ENCODE results near the gene OR52N5.
A peak's percentile ranks its signal among the peaks of the same experiment; 100 is the strongest.

Gene OR52N5

DNA sequence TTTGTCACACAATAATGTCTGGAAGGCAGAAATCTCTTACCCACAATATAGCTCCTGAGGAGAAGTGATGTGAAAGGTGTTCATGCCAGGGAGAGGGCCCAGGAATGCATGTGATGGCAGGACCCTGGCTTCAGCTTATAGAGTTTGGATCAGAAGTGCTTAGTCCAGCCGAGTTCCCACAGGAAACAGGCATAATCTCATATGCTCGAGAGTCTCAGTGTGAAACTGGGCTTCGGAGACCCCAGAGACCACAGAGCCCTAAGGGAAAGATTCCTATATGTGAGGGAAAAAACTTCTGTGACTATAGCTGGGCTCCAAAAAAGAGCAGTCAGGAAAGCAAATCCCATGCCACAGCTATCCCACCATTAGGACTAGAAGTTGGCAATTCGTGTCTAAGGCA is at the start of gene OR52N5:
TSS of gene OR52N5 (minus strand) at position 101 of the 400 bp plus-strand sequence. CDS start 4,721 bp downstream, outside the sequence.
- FAIRE-seq (no peak), DNase-seq (ENCODE audit: low spot score) (no peak)

DNA sequence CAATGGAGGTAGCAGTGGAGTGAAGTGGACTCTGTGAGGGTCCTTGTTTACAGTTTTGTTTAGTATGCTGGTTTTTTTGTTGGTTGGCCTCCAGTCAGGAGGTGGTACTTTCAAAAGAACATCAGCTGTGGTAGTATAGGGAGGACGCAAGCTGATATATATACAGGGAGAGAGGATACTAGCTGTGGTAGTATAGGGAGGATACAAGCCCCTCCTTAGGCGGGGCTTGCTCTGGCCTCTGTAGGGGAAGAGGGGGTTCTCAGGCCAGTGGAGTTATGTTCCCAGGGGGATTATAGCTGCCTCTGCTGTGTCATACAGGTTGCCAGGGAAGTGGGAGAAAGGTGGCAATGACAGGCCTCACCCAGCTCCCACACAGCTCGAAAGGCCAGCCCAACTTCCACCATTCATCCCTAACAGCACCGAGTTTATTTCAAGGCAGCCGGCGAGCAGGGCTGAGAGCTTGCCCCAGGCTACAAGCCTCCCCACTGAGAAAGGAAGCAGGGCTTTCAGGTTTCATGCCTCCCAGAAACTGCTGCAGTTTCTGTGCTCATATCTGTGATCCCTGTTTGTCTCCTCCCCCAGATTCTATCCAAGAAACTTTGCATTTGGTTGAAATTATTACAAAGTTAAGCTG is 48.2 kb upstream of the OR52N5 start:
- DNase-seq (ENCODE audit: low spot score) (no peak), FAIRE-seq (no peak)

DNA sequence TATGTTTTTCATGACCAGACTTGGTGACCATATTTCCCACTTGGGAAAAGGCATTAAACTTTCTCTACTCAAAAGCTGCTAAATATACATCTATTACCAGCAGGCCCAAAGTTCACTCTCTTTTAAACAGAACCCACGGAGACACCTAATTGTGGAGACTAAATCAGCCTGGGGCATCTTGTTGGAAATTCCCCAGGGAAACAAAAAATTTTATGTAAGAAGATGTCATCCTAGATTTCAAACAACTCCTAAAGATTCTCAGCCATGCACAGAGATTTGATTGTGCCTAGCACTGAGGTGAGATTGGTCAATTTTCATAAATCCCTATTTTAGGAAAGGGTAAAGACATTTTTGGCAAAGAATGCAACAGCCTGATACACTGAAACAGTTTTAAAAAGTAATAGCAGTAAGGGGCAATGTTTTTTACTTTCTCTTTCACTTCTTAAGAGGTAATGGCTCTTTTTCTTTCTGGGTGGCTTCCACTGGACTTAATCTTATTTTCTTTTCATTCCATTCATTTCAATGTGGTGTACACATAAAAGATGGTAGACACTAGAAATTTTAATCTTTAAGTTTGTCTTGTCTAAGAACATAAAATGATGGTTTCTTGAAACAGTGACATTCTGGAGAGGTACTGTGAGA is 35.2 kb upstream of the OR52N5 start:
- DNase-seq (ENCODE audit: low spot score): no peak
- no peak for FAIRE-seq

DNA sequence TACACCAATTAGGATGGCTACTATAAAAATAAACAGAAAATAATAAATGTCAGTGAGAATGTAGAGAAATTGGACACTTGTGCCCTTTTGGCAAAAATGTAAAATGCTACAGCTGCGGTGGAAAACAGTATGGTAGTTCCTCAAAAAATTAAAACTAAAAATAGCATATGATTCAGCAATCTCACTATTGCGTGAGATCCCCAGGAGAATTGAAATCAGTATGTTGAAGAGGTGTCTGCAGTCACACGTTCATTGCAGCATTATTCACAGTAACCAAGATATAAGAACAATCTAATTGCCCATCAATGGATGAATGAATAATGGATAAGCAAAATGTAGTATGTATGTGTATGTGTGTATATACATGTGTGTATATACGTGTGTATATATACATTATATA is 32.4 kb upstream of the OR52N5 start:
- no peak for FAIRE-seq
- no peak for DNase-seq (ENCODE audit: low spot score)

DNA sequence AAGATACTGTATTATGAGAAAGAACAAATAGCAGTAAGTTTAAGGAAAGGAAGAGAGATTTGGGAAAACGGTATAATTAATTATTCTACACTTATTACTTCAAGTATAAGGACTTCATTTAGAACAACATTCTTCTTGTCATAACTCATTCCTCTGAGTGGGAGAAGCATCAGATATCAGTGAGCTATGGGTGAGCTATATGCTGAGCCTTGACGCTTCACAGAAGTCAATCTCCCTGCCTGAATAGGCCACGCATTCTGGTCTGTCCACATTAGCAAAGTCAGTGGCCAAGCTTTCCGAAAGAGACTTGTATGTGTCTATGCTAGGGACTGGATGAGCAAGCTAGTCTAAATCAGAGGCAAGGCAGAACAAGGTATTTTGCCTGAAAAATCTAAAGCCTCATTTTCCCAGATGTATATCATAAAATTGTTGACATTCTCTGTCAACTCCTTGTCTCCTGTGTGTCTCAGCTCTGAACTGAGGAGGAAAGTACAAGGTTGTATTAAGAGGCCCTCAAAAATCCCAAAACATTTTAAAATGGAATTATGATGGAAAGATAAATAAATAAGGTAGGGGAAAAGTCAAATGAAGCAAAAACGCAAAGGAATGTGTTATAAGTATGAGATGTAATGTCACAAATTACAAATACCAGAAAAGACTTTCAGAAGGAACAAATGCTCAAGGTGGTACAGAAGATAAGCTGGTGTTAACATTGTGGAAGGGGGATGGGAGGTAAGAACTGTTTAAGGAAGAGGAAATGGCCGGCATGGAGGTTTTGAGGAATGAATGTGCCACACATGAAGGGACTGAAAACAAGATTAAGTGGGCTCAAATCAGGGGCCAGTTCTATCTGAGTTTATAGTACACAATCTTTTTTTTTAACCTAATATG is 27.0 kb upstream of the OR52N5 start:
- FAIRE-seq: no peak

DNA sequence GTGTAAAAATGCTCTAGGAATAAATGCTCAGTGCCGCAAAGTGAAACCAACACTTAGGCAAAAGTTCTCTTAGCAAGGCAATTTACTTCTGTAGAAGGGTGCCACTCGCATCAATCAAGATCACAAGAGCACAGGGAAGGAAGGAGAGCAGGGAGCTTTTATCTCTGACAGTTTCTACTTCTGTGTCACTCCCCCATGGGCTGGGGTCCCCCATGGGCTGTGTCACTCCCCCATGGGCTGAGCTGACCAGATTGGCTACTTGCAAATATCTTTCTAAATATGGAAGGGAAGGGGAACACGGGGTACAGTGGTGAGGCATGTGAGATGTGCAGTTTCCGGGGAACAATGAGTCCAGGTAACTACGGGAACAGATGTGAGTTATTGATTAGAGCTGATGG is 26.0 kb upstream of the OR52N5 start:
- no peak for FAIRE-seq

More for the DNA sequence above, 27.0 kb upstream of the OR52N5 start:
- no peak for DNase-seq (ENCODE audit: low spot score)

DNA sequence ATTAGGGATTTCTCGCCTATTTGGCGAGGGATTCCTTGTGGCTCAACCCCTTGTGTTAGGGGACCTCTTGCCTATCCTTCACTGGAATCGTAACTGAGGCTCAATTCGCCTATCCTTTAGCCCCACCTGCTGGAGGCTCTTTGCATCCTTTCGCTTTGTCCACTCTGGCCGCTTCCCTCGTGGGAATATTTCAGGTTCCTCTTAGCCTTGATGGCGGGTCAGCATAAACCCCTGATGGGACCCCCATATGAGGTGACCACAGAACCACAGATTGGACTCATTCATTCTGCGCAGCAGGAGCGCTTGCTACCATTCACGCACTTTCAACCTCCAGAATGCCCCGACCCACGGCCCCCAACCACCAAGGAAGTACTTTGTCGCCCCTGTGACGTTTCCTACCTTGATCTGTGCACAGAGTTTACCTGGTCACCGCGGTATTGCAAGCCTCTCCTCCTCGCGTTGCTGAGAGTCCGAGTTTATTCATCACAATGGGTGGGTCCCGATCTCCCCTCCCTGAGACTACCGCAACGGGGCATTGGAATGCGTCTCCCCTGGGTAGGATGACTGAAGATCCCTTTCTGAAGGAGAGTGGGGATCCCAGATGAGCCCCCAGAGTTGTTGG is 25.5 kb upstream of the OR52N5 start, which contains the start of gene OR52N2:
TSS of gene OR52N2 (plus strand) at position 425 of the 622 bp plus-strand sequence. CDS start 11,412 bp downstream, outside the sequence.
- FAIRE-seq (no peak), DNase-seq (ENCODE audit: low spot score) (peak; percentile 65)

More for the DNA sequence above, 26.0 kb upstream of the OR52N5 start:
- DNase-seq (ENCODE audit: low spot score): no peak

DNA sequence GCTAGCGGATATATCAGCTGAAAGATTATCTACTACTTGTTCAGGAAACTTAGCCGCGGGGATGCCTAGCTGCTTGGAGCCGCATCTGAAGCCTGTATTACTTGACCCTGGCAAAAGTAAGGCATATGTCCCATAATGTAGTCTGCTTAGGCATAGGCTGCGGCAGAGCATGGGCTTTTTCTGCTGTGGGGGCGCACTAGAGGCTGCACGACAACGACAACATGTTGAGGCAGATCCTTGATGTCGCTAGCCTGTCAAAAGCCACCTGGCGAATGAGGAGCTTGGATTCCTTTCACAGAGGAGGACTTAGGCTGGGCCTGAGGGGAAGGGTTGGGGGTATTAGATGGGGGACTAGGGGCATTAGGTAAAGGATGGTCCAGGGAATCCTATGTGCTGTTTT is 24.4 kb upstream of the OR52N5 start:
- peak; percentile 9 for DNase-seq (ENCODE audit: low spot score)
- FAIRE-seq: no peak

DNA sequence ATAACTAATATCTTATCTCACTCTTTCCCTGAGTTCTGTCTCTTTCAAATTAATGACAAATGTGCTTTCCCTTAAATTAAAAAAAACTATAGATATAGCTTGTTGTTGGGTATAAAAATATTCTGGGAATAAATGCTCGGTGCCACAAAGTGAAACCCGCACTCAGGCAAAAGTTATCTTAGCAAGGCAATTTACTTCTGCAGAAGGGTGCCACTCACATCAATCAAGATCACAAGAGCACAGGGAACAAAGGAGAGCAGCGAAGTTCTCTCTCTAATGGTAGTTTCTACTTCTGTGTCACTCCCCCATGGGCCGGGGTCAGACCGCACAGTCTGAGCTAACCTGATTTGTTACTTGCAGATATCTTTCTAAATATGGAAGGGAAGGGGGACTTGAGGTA is 20.8 kb upstream of the OR52N5 start:
- DNase-seq (ENCODE audit: low spot score): no peak
- no peak for FAIRE-seq

DNA sequence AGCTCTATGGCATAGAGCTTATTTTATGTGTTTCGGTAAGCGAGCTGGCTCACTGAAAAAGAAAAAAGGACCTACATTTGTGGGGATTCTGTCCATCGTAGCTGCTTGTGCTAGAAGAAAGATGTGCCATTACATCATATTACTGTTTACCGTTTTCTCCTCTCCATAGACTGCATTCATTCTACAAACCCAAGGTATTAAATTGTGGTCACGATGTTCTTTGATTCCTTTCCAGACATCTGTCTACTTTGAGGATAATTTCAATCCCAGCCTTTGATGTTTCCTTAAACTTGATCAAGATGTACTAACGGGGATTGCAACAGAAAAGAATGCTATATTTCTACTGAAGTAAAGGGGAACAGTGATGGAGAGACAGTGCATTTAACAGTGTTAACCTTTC is 13.4 kb upstream of the OR52N5 start:
- FAIRE-seq (no peak), DNase-seq (ENCODE audit: low spot score) (no peak)

DNA sequence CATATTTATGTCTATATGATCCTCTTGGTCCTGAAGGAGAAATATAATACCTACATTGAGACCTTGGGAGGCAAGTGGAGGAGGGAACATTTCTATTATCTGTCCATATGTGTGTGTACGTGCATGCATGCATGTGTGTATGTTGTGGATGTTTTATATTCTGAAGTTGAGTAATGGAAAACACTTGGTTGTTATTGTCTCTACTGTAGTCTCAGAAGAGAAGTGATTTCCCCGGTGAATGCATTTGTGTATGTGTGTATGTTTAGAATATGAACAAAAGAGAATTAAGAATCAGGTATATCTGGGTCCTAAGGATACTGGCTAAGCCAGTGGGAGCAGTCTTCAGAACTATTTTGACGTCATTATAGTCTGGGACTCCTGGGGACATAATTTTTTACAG is 8.0 kb upstream of the OR52N5 start, which contains the start of gene OR52N1:
TSS of gene OR52N1 (minus strand) at position 101 of the 400 bp plus-strand sequence. CDS start 2,449 bp downstream, outside the sequence.
- FAIRE-seq: no peak
- no peak for DNase-seq (ENCODE audit: low spot score)

DNA sequence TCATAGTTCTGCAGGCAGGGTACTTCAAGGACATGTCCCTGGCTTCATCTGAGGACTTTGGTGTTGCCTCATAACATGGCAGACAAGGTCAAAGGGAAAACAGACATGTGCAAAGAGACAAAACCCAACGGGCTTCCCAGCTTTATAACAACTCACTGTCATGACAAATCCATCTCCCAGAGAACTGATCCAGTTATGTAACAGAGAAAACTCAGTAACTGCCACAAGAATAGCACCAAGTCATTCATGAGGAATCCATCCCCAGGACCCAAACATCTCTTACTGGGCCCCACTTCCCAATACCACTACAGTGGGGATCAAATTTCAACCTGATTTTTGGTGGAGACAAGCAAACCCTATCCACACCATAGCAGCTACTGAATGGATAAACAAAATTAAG is 16.1 kb downstream of the OR52N5 start:
- no peak for FAIRE-seq

DNA sequence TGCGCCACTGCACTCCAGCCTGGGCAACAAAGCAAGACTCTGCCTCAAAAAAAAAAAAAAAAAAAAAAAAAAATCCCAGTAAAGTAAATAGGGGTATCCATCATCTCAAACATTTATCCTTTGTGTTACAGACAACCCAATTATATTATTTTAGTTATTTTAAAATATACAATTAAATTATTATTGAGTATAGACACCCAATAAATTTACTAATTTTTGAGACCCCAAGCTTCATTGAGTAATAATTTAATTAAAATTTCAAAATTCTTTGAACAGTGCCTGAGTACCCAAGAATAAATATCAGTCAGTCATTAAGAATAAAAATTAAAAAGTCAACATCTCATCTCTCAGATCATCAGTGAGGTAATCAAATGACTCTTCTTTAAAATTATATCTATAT is 29.2 kb downstream of the OR52N5 start, which contains the start of gene OR52N4:
TSS of gene OR52N4 (plus strand) at position 301 of the 400 bp plus-strand sequence. CDS start 498 bp downstream, outside the sequence.
- no peak for DNase-seq (ENCODE audit: low spot score)
- FAIRE-seq: no peak

More for the DNA sequence above, 16.1 kb downstream of the OR52N5 start:
- DNase-seq (ENCODE audit: low spot score): peak; percentile 8

DNA sequence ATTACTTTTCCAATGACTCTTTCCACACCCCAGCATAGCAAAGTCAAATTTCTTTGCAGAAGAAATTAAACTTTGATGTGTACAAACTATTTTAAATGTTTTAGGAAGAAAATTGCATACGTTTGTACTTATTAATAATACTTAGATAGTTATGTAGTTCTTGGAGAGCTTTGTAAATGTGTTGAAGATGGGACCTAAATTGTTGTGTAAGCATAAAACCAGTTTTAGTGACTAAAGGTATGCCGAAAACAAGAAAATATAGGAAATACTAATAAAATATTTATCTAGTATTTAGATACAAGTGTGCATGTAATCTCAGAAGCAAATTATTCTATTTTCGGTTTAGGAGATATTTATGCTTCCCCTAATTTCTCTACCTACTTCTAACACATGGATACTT is 33.3 kb downstream of the OR52N5 start:
- DNase-seq (ENCODE audit: low spot score) (no peak), FAIRE-seq (no peak)

DNA sequence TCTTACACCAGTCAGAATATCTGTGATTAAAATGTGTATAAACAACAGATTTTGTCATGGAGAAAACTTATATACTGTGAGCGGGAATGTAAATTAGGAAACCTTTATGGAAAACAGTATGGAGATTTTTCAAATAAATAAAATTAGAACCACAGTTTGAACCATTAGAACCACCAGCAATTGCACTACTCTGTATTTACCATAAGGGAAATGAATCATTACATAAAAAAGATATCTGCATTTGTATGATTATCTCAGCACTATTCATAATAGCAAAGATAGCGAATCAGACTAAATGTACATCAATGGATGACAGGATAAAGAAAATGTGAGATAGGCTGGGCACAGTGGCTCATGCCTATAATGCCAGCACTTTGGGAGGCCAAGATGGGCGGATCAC is 36.5 kb downstream of the OR52N5 start:
- DNase-seq (ENCODE audit: low spot score) (no peak), FAIRE-seq (no peak)

DNA sequence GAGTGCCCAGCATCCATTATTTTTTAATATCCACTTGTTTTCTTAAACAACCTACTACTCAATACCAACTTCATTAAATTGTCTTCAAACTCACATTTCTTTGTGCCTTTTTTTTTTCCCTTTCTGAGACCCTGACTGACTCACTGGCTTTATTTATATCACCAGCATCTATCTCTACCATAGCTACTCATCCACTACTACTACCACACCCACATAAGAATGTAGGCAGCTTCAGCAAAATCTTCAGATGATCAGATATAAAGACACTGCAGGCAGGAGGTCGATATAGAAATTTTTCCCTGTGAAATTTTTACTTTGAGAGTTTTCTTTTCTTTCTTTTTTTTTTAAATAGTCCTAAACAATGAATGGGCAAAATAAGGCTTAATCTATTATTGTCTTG is 44.7 kb downstream of the OR52N5 start:
- DNase-seq (ENCODE audit: low spot score) (no peak), FAIRE-seq (no peak)

DNA sequence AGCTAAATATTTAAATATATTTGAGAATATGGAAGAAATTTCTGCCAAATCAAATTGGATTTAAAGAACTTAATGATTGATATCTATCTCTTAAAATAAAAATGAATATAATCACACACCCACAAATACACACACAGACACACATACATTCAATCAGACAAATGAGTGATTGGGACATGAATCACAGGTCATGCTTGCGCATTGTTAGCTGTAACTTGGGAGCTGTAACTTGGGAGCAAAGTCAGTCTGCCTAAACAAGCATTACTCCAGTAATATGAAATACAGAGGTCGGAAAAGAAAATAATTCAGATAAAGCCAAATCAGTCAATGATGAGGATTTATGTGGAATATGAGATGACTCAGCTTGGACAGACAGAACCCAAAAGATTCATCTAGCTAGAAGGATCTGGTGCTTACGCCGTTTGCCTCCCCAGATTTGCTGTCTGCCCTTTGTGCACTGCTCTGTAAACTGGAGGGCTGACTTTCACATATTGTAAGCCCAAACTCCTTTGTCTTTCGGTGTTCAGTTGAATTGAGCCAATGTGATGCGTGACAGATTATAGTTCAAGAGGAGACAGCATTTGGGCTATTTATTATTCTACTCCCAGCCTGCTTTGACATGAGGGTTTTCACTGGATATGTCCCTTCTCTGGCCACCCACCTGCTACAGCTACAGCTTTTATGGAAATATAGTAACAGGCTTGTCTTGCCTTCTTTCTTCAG is 45.3 kb downstream of the OR52N5 start:
- no peak for FAIRE-seq

DNA sequence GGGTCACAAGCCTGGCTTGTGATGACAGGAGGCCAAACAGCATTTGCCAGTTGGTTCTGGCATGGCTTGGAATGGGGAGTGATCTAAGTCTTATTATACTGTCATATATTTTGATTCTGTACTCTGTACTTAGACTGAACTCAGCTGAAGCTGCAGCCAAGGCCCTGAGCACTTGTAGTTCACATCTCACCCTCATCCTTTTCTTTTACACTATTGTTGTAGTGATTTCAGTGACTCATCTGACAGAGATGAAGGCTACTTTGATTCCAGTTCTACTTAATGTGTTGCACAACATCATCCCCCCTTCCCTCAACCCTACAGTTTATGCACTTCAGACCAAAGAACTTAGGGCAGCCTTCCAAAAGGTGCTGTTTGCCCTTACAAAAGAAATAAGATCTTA is 46.1 kb downstream of the OR52N5 start:
- DNase-seq (ENCODE audit: low spot score): peak; percentile 49
- peak; percentile 70 for FAIRE-seq

More for the DNA sequence above, 45.3 kb downstream of the OR52N5 start:
- DNase-seq (ENCODE audit: low spot score): no peak

DNA sequence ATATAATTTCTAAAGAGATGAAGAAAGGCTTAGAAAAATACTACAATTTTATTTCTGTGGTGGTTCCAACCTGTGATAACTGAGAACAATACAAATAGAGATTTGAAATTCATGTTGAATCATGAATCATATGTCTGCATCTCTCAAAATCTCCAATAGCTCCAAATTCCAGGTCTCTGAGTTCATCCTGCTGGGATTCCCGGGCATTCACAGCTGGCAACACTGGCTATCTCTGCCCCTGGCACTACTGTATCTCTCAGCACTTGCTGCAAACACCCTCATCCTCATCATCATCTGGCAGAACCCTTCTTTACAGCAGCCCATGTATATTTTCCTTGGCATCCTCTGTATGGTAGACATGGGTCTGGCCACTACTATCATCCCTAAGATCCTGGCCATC is 46.8 kb downstream of the OR52N5 start, which contains the start of gene OR56B1:
TSS of gene OR56B1 (plus strand) at position 53 of the 400 bp plus-strand sequence. CDS start at position 122, 69 bp downstream.
- FAIRE-seq: no peak

DNA sequence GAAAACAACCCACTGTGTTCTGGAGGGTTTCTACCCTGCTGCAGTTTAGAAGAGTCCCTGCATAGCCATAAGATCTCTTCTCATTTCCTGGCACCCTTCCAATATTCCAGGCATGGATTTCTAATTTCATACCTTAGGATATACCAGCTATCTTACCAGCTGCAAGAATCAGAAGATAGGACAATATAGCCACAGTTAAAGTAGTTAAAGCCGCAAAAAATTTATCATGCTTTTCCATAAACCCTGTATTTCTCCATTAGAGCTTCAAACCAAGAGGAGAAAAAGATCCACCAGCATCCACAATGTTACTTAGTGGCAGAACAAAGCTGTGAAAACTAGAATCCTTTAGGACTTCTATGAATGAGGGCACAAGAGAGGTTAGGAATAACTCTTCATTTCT is 55.5 kb downstream of the OR52N5 start:
- FAIRE-seq (no peak), DNase-seq (ENCODE audit: low spot score) (no peak)

More for the DNA sequence above, 46.8 kb downstream of the OR52N5 start, which contains the start of gene OR56B1:
- peak; percentile 28 for DNase-seq (ENCODE audit: low spot score)
